Measurements from ENCODE around the gene KMT2C.
"Not testable (repeated sequence)": the region's sequence is repeated elsewhere in the genome, so short reads cannot be mapped to it uniquely, and the experiment has no call there.

GRCh38 chr7:152208766-152209165, 227.0 kb downstream of the KMT2C start:
- TF ChIP-seq CTCF (IDR thresholded peaks at IDR 0.05; ENCODE audit: control extremely low read depth in 1 of 3, insufficient read depth in 1 of 3, low read depth in 1 of 3, low read length in 3 of 3); POLR2AphosphoS5 (IDR thresholded peaks at IDR 0.05; ENCODE audit: low read depth, low read length); POLR2A (IDR thresholded peaks at IDR 0.05; ENCODE audit: control extremely low read depth in 1 of 2, low read depth in 2 of 2, low read length in 2 of 2); CHD2 (IDR thresholded peaks at IDR 0.05; ENCODE audit: low read length): not testable (repeated sequence)

Measured in H1 (cell line).